HuH-7 (cell line): ENCODE data around the gene ZFP64.
"Not testable (repeated sequence)": the region's sequence is repeated elsewhere in the genome, so short reads cannot be mapped to it uniquely, and the experiment has no call there.

Experiments
- DNase-seq: peaks from one replicate; pipeline ENCODE4 v3.0.0; 2011; ENCODE audit warnings: low spot score

ZFP64 gene

DNA sequence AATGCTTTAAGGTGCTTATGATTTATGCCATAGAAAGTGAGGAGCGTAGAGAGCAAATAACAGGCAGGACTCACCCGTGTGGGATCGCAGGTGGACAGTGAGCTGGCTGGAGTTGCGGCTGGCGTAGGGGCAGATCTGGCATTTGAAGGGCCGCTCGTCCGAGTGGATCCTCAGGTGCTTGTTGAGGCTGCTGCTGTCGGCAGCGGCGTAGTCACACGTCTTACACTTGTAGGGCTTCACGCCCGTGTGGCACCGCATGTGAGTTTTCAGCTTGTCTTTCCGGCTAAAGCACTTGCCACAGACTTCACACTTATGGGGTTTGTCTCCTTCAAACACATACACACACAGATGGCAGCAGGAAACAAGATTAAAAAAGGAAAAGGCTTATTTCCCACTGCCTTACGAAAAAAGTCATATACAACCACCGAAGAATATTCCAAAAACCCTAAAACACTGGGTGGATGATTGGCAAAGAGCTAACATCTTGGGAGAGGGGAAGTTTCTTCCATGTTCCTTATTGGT is 31.5 kb downstream of the ZFP64 start:
- no peak for DNase-seq

DNA sequence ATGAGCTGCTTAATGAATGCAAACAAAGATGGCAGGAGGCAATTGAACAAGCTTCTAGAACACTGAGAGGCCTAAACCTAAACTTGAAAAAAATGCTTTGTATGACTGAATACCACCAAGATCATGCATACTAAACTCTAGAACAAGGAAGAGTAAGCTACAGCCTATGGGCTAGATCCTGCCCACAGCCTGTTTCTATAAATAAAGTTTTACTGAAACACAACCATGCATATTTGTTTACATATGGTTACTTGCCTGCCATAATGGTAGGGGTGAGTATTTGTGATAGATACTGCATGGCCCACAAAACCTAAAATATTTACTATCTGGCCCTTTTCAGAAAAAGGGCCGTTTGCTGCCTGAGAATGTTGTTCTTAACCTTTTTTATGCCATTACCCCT is 37.0 kb downstream of the ZFP64 start:
- no peak for DNase-seq

DNA sequence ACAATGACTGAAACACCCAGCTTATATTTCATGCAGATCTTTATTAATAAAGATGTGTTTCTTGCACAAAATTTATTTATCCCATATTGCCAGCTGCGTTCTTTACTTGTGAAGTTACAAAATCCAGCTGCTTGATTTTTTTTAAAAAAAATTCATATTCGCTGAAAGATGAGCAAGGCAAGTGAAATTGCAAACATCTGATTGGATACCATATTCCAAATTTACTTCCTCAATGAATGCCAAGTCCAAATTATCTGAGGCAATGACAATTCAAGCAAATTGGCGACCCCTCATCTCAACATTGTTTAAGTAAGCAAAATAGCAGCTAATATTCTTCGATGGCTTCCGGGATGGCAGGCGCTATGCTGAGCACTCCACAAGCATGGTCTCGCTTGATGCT is 37.7 kb downstream of the ZFP64 start:
- DNase-seq = no peak

DNA sequence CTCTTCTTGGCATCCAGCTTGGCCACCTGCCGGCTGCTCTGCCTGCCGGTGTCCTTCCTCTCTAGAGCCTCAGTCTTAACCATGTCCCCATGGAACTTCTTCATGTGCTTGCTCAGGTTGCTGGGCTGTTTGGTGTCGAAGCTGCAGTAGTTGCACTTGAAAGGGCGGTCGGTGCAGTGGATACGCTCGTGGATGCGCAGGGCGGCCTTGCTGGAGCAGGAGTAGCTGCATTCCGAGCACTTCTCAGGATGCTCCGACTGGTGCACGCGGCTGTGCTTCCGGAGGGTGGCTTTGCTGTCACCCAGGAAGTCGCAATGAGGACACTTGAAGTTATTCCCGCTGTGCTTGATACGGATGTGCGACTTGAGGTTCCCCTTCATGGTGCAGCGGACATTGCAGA is 38.7 kb downstream of the ZFP64 start:
- no peak for DNase-seq

DNA sequence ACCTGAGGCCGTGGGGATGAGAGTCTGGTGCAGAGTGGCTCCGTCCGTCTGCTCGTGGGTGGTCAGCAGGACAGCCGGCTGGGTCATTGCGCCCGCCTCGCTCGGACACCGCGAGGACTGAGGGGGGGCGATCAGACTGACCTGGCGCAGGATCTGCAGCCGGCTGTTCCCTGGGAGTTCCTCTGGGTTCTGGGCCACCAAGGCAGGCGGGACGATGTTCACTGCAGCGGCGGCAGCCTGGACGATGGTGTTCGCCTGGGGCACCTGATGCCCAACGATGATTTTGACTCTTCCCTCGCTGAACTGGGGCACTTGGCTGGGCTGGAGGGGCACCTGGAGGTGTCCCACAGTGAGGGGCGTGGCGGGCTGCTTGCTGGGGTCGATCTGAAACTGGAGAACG is 39.2 kb downstream of the ZFP64 start:
- DNase-seq = no peak

DNA sequence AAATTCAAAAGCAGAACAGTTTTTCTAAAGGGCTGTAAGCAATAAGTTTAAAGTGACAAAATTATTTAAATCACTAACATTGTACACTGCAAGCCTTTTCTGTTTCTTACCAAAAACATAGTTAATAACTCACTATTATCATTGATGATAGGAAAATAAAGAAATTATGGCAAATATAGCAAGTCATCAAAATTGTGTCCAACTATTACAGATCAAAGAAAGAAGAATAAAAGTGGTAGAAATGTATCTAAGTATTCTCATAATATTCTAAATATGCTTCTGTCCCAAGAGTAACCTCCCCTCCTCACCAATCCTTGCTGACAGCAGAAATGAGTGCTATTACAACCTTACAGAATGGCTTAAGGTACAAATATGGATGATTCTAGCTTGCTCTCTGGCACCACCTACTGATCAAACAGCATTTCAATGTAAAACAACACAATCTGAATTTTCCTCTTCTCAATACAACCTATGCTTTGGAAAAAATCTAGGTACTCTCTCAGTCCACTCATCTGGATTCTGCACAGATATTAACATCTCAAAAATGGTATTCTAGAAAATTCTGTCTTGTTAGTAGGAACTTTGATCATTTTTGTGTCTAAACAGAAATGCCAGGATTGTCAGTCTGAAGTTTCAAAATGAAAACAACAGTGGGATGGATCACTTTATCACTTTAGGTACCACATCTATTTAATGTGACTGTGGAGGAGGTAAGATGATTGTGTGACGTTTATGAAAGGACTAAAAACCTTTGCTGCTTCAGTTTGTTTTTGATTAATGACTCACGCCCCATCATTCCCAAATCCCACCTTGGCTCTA is 40.9 kb downstream of the ZFP64 start:
- DNase-seq = peak; percentile 74

DNA sequence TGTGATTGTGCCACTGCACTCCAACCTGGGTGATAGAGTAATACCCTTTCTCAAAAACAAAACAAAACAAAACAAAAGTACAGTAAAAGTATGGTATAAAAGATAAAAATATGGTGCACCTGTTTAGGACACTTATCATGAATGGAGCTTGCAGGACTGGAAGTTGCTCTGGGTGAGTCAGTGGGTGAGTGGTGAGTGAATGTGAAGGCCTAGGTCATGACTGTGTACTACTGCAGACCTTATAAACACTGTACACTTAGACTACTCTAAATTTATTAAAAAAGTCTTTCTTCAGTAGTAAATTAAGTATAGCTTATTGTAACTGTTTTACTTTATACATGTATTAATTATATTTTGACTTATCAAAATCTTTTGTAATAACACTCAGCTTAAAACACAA is 46.0 kb downstream of the ZFP64 start:
- no peak for DNase-seq

DNA sequence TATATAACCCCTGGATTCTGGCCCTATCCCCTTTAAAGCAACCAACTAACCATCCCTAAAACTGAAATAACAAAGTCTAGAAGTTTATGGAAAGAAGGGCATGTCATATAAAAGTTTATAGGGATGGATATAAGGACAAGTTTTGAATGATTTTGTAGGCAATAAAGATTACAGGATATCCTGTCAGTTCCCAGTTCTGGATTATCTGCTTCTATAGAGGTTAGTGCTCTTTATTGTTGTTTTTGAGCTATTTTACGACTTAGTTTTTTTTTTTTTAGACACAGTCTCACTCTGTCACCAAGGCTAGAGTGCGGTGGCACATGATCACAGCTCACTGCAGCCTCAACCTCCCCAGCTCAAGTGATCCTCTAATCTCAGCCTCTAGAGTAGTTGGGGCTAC is 48.3 kb downstream of the ZFP64 start:
- no peak for DNase-seq

DNA sequence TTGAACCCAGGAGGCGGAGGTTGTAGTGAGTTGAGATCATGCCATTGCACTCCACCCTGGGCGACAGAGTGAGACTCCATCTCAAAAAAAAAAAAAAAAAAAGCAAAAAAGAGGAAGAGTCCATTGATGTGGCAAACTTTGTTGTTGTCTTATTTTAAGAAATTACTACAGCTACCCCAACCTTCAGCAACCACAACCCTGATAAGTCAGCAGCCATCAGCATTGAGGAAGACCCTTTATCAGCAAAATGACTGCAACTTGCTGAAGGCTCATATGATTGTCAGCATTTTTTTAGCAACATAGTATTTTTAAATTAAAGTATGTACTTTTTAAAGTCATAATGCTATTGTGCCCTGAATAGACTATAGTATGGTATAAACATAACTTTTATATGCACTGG is 48.8 kb downstream of the ZFP64 start:
- no peak for DNase-seq

DNA sequence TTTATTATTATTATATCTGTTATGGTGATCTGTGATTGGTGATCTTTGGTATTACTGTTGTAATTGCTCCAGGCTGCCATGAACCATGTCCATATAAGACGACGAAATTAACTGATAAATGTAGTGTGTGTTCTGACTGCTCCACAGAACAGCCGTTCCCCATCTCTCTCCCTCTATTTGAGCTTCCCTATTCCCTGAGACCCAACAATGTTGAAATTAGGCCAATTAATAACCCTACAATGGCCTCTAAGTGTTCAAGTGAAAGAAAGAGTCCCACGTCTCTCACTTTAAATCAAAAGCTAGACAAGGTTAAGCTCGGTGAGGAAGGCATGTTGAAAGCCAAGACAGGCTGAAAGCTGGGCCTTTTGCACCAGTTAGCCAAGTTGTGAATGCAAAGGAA is 51.6 kb downstream of the ZFP64 start:
- no peak for DNase-seq

DNA sequence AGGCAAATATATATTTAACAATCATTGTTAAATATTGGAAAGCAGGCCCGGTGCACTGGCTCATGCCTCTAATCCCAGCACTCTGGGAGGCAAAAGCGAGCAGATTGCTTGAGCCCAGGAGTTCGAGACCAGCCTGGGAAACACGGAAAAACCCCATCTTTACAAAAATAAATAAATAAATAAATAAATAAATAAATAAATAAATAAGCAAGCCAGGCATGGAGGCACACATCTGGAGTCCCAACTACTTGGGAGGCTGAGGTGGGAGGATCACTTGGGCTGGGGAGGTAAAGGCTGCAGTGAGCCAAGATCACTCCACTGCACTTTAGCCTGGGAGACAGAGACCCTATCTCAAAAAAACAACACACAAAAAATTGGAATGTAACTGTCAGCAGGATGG is 53.7 kb downstream of the ZFP64 start:
- no peak for DNase-seq

DNA sequence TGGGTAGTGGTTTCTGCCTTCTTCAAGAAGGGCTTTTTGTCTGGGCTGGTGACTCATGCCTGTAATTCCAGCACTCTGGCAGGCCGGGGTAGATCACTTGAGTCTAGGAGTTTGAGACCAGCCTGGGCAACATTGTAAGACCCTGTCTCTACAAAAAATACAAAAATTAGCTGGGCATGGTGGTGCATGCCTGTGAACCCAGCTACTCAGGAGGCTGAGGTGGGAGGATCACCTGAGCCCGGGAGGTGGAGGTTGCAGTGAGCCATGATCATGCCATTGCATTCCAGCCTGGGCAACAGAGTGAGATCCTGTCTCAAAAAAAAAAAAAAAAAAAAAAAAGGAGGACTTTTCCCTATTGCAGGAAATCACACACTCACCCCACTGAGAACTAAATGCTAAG is 57.9 kb downstream of the ZFP64 start:
- not testable (repeated sequence) for DNase-seq

DNA sequence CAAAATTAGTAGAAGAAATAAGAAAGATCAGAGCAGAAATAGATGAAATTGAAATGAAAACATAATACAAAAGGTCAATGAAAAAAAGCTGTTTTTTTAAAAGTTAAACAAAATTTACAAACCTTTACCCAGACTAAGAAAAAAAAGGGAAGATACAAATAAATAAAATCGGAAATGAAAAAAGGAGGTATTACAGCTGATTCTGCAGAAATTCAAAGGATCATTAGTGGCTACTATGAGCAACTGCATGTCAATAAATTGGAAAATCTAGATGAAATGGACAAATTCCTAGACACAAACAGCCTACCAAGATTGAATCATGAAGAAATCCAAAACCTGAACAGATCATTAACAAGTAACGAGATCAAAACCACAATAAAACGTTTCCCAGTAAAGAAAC is 59.2 kb downstream of the ZFP64 start:
- DNase-seq = no peak

DNA sequence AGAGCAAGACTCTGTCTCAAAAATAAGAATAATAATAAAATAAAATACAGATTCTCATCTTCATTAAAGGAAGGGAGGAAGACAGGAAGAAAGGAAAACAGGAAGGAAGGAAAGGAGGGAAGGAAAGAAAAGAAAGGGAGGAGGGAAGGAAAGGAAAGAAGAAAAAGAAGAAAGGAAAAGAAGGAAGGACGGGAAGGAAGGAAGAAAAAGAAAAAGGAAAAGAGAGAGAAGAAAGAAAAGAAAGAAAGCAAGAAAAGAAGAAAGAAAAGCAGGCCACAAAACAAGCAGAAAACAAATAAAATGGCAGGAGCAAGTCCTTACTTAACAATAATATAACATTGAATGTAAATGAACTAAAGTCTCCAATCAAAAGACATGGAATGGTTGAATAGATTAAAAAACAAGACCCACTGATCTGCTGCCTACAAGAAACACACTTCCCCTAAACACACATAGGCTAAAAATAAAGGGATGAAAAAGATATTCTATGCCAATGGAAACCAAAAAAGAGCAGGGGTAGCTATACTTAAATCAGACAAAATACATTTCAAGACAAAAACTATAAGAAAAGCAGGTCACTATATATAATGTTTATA is 60.4 kb downstream of the ZFP64 start:
- DNase-seq = no peak

DNA sequence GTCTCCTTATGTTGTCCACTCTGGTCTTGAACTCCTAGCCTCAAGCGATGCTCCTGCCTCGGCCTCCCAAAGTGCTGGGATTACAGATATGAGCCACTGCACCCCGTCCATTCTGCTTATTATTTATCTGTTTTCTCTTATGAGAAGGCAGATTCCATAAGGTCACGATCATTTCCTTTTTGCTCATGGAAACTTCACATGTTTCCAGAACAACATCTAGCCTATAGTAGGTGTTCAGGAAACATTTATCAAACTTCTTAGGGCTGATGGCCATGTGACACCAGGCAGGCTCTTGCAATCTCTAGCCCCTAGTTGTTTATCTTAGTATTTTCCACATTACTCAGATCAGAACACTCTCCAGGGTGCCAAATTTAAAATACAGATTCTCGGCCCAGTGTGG is 61.2 kb downstream of the ZFP64 start:
- DNase-seq = no peak

DNA sequence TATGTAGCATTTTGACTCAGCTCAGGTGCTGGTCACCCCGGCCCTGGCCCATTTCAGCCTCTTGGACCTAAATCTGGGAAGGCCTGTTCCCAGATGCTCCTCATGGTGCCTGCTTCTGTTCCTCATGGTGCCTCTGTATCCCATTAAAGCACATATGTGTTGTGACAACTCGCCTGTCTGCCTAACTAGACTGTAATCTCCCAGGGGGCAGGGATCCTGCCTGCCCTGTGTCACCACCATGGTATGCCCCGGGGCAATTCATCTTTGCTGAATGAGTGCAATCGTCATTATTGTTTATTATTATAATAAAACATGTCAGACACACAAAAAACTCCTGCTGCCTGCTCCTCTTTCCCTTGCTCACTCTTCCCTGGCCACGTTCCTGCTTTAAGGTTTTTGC is 62.0 kb downstream of the ZFP64 start:
- DNase-seq = no peak

DNA sequence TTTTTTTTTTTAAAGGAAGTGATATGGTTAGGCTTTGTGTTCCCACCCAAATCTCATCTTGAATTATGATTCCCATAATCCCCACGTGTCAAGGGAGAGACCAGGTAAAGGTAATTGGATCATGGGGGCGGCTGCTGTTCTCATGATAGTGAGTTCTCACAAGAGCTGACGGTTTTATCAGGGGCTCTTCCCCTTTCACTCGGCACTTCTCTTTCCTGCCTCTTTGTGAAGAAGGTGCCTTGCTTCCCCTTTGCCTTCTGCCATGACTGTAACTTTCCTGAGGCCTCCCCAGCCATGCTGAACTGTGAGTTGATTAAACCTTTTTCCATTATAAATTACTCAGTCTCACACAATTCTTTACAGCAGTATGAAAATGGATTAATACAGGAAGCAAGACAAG is 64.3 kb downstream of the ZFP64 start:
- no peak for DNase-seq

DNA sequence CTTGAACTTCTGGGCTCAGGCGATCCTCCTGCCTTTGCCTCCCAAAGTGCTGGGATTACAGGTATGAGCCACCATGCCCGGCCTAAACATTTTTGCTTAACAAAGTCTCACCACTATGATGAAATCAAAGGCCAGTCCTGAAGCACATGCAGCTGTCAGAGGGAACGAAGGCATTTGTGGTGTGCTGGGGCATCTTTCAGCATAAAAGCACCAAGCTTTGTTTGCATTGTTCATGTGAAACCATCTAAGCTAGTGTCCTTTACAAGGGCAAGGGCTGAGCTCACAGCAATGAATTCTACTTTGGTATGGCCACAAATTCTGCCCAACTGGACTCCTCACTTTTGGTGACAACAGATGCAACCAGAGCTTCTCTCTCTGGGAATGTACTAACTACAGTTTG is 66.8 kb downstream of the ZFP64 start:
- DNase-seq = no peak

DNA sequence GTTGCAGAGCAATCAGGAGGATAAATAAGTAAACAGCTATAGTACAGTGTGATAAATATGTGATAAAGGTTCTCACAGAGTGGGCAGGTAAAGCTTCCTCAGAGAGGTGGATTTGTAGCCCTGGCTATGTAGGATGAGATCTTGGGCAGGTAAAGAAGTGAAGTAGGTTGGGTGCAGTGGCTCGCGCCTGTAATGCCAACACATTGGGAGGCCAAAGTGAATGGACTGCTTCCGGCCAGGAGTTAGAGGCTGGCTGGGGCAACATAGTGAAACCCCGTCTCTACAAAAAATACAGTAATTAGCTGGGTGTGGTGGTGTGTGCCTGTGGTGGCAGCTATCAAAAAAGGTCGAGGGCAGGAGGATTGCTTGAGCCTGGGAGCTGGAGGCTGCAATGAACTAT is 72.9 kb downstream of the ZFP64 start:
- DNase-seq = no peak

DNA sequence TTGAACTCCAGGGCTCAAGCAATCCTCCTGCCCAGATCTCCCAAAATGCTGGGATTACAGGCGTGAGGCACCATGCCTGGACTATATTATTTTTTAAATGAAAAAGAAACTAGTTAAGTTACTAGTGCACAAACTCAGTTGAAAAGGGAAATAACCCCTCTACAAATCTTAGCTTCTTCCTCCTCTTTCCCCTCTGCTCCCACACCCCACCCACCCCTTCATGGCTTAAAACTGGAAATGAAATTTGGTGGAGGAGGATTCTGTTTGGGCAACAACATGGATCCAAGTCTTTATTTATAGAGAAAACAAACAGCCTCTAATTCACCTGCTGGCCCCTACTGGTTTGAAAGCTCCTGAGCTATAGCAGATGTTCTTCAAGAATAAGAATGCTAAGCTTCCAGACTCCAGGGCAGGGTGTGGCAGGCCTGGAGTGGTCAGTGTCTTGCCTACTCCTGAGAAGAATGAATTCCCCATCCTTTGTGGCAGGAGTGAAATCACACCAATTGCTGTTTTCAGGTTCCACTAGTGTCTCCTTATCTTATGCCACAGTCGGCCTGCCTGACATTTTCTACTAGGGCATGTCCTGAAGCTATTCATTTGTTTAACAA is 73.5 kb downstream of the ZFP64 start:
- no peak for DNase-seq

DNA sequence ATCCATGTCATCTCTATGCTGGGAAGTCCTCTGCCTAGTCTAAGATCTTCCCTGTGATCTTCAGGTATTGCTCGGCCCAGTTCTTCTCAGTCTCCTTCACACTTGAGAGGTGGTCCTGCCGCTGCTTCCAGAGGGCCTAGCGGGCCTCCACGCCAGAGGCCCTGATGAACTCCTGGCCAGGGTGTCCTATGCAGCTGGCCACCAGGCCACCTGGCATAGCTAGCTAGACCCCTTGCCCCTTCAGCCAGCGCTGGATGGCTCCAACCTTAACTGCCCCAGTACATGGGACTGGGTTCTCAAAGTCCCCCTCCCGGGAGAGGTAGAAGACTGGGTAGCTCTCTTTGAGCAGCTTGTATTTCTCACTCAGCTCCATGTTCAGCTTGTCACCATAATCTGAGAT is 81.1 kb downstream of the ZFP64 start:
- DNase-seq = no peak

DNA sequence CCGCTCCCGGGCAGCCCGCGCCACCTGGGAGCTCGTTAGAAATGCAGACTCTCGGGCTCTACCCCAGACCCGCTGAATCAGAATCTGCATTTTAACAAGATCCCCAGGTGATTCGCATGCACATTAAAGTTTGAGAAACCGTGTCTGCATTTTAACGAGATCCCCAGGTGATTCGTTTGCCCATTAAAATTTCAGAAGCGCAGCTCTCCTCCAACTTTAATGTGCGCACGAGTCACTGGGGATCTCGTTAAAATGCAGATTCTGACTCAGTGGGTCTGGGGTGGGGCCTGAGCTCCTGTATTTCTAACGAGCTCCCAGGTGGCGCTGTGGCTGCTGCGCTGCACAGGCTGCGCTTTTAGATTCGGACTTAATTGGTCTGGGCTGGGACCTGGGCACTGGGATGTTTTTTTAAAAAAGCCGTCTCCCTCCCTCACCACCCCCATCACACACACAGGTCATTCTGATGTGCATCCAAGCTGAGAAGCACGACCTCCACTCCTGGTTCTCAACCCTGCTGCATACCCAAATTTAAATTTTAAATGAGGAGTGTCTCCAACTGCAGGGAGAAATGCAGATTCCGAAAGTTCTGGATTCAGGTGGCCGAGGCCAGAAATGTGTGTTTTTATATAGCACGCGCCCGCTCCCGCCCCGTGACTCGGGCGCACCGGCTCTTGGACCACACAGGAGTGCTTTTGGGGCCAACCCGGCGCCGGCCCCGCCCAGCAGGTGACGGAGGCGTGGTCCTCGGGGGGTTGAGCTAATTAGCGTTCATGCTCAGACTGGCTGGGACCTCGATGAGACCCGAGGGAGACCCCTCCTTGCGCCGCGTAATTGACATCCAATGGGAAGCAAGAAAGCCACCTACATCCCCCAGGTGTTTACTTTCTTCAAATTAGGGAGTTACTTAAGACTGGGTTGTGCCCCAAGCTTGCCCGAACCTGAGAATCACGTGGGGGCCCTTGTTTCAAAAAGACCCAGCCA is 85.8 kb downstream of the ZFP64 start:
- DNase-seq = no peak
